GM12875 (cell line): ENCODE measurements around the gene FAM89A.

Experiments used
- H3K4me3 ChIP-seq: one replicate; pipeline ENCODE4 v1.5.1; 2011; ENCODE audit warnings: low read depth, low read length, control low read depth
- TF ChIP-seq, protein P1 (sequence below): IDR thresholded peaks from 2 replicates; pipeline ENCODE4 v1.5.1; 2011; ENCODE audit warnings: low read depth, mild to moderate bottlenecking, control low read depth, inconsistent platforms, low read length, moderate library complexity, borderline replicate concordance; ENCODE audit not compliant: insufficient read depth

Gene FAM89A

DNA sequence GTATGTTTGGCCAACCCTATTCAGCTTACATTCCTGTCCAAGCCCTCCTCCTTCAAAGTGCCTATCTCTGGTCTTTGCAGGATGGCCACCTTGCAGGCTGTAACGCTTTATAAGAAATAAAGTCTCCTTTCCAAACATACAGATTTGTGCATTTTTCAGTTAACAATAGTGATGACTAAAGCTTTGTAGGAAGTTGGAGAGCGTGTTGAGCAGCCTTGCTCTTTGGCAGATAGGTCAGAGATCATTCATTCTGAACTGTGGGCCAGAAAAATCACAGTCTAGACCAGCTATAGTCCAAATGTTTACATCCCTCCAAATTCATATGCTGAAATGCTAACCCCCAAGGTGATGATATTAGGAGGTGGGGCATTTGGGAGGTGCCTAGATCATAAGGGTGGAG is 34.0 kb upstream of the FAM89A start:
- TF ChIP-seq, protein P1, sequence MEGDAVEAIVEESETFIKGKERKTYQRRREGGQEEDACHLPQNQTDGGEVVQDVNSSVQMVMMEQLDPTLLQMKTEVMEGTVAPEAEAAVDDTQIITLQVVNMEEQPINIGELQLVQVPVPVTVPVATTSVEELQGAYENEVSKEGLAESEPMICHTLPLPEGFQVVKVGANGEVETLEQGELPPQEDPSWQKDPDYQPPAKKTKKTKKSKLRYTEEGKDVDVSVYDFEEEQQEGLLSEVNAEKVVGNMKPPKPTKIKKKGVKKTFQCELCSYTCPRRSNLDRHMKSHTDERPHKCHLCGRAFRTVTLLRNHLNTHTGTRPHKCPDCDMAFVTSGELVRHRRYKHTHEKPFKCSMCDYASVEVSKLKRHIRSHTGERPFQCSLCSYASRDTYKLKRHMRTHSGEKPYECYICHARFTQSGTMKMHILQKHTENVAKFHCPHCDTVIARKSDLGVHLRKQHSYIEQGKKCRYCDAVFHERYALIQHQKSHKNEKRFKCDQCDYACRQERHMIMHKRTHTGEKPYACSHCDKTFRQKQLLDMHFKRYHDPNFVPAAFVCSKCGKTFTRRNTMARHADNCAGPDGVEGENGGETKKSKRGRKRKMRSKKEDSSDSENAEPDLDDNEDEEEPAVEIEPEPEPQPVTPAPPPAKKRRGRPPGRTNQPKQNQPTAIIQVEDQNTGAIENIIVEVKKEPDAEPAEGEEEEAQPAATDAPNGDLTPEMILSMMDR: no peak
- H3K4me3 ChIP-seq: no peak overlapping the region

DNA sequence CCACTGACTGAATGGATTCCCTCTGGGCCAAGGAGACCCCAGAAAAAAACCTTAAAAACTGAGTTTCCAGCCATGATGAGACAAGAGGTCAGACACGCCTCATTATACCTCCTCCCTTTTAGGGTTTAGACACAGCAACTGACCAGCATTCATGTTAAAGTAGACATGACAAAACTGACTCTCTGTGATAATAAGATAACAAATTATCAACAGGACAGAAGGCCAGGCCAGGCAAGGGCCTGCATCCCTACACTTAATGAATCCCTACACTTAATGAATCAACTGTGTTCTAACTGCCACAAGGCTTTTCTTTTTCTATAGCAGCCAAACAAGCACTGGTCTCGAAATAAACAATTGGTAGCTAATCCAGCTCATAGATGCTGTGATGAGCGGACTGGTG is 33.3 kb upstream of the FAM89A start:
- TF ChIP-seq, protein P1: no peak
- no peak overlapping the region for H3K4me3 ChIP-seq

DNA sequence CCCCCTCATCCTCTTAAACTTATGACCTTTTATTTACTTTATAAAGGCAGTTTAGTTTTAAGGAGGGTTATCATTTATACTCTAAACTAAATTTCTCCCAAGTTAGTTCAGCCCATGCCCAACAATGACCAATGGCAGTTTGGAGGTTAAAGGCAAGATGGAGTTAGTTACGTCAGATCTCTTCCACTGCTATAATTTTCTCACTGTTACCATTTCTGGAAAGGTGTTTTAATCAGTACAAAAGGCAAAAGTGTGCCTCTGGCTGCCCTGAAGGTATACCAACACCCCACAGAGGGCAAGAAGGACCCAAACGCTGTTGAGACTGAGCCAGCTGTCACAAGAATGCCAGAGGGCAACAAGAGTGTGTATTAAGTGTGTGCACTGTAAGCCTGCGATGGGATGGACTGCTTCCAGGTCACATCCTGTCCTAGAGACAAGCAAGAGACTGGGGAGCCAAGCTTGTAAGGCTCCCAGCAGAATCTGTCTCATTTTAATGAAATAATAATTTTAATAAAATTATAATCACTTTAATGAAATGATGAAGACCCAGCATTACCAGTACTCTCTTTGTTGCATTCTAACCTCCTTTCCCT is 32.5 kb upstream of the FAM89A start:
- H3K4me3 ChIP-seq: no peak overlapping the region
- TF ChIP-seq, protein P1: no peak

DNA sequence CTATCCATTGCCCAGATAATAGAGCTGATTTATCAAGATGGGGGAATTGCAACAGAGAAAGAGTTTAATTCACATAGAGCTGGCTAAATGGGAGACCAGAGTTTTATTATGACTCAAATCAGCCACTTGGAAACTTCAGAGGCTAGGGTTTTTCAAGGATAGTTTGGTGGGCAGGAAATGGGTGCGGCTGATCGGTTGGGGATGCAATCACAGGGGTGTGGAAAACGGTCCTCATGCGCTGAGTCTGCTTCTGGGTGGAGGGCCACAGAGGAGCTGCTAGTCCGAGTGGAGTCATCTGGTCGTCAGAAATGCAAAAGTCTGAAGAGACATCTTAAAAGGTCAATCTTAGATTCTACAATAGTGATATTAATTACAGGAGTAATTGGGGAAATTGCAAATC is 32.0 kb upstream of the FAM89A start:
- no peak overlapping the region for H3K4me3 ChIP-seq
- TF ChIP-seq, protein P1: no peak

DNA sequence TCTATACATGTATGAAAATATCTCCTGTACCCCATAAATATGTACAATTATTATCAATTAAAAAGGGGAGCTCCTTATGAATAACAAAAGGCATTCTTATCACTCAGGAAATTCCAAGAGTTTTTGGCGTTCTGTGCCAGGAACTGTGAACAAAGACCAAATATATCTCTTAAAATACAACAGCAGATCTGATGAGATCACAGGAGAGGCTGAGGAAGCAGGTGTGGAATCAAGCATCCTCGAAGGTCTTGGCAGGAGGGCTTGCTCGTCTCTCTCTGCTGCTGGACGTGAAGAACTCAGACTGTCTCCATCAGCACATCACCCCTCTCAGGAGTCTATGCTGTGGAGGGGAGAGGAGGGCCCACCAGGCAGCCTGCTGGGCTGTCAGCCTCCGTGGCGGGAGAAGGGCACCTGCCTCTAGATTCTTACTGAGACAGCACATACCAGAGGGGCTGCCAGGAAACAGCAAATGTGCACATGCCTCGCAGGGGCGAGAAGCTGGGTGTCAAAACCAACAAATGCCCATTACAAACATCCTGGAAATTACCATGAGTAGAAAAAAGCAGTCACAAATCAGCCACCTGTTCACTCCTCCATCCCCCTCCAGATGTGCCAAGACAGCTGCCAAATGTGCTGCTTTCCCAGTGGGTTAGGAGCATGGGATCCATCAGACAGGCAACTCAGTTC is 30.8 kb upstream of the FAM89A start:
- no peak overlapping the region for H3K4me3 ChIP-seq
- TF ChIP-seq, protein P1: no peak

DNA sequence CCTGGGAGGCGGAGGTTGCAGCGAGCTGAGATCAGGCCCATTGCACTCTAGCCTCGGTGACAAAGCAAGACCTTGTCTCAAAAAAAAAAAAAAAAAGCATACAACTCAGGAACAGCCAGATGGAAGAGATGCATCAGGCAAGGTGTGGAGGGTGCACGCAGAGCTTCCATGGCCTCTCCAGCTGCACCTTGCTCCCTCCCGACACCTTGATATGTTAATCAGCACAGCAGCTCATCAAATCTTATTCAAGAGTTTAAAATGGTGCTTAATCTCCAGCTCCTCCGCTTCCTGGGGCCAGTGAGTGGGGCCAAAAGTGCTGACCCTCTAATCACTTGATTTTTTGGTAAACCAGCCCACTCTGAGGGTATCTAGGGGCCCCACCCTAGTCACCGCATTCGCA is 29.3 kb upstream of the FAM89A start:
- no peak overlapping the region for H3K4me3 ChIP-seq
- TF ChIP-seq, protein P1: no peak

DNA sequence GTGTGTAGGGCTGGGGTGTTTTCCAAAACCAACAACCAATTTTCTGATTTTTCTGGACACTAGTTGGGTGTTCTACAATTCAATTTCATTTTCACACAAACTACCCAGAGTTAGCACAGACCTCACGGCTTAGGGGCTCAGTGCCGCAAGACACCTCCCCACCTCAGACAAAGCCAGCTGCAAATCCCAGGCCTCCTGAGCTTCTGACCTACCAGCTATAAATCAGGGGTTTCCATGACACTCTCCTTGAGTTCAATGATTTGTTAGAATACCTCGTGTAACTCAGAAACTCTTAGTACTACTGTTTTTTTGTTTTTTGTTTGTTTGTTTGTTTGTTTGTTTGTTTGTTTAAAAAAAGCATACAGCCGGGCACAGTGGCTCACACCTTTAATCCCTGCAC is 28.7 kb upstream of the FAM89A start:
- no peak overlapping the region for H3K4me3 ChIP-seq
- TF ChIP-seq, protein P1: no peak
